ENCODE measurements around the gene ITGAV. TPM values are rescaled to one million over a fixed set of nuclear protein-coding genes. Genes with fewer than 3 reads are reported as not detected.

ITGAV gene
- total and polyA plus RNA-seq, 2 donors (not counting 3 experiments of a cell fraction or from before 2014, with no cell fraction given), result 61.8 to 131 TPM

DNA sequence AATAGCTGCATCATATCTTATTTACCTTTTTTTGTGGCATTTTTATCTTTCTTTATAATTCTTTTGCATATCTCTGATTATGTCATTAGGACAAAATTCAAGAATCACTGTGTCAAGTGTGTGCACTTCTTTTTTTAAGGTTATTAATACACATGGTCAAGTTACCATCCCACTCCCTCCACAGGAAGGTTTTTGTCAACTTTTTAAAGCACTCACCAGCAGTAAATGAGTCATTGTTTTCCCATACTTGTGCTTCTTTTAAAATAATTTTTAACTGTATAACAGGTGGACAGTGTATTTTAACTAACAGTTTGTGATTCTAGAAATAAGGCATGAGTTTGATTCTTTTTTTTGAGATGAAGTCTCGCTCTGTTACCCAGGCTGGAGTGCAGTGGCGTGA, 58.3 kb downstream of the ITGAV start:
- POLR2A ChIA-PET, result no interaction called here
- FAIRE-seq (no peak), DNase-seq (ENCODE audit: low read depth, low spot score) (peak; percentile 24)
- intact Hi-C loops (cut with micrococcal nuclease) (loop anchor here (10.0 kb wide), 1 partner anchor 383 kb away; no protein-coding TSS in a partner anchor), dilution Hi-C loops (cut with MboI; ENCODE audit: extremely low pct_ligation_motif_present, low sequenced_read_pairs) (no loop called here)
- Histone ChIP-seq H3K79me2 (ENCODE audit: control insufficient read depth, insufficient read depth, low read length) (no peaks in the 10 kb centered on the region), H3K4me2 (ENCODE audit: insufficient read depth, low read length) (no peak overlapping the region), H3K9me1 (replicated peaks; ENCODE audit: control insufficient read depth, extremely low read depth, insufficient read depth, low read length) (no peaks in the 10 kb centered on the region), H3K4me3 (replicated peaks in 1 of 3; ENCODE audit: insufficient read depth in 1 of 3, low read depth in 1 of 3, low read length in 3 of 3) (no peak overlapping the region), H3K27me3 (ENCODE audit: control insufficient read depth in 2 of 2, insufficient read depth in 2 of 2, low read length in 2 of 2) (no peaks in the 10 kb centered on the region), H2AFZ (ENCODE audit: low read depth, low read length) (no peak overlapping the region), H4K20me1 (replicated peaks; ENCODE audit: control insufficient read depth, extremely low read depth, insufficient read depth, low read length) (no peaks in the 10 kb centered on the region), H3K4me1 (ENCODE audit: control insufficient read depth, extremely low read depth, insufficient read depth, low read length) (no peaks in the 10 kb centered on the region), H3K36me3 (ENCODE audit: control insufficient read depth in 2 of 2, extremely low read depth in 1 of 2, insufficient read depth in 2 of 2, low read length in 2 of 2) (peaks cover 9 to 19% of the 10 kb centered on the region in 2 experiments), H3K9ac (replicated peaks; ENCODE audit: extremely low read depth, insufficient read depth, low read length) (no peak overlapping the region), H3K9me3 (replicated peaks; ENCODE audit: control insufficient read depth, insufficient read depth, low read length) (no peaks in the 10 kb centered on the region), H3K27ac (ENCODE audit: insufficient read depth, low read depth, low read length) (no peak overlapping the region)
- BruUV-seq (replicated peaks), result no TSS peak
- CTCF ChIA-PET, result interaction anchor here (2.1 kb wide), 1 partner anchor 145 kb away, joined by 6 read pairs; no protein-coding TSS in a partner anchor
- TF ChIP-seq JUN (IDR thresholded peaks at IDR 0.05; ENCODE audit: borderline replicate concordance, insufficient read depth, insufficient read length, low read depth) (no peak), EZH2 (IDR thresholded peaks at IDR 0.05; ENCODE audit: borderline replicate concordance, low read depth, low read length, severe bottlenecking) (no peak), MYC (IDR thresholded peaks at IDR 0.05; ENCODE audit: low read depth, low read length) (no peak), POLR2AphosphoS5 (IDR thresholded peaks at IDR 0.05; ENCODE audit: insufficient read depth, low read depth, low read length) (no peak), GATA2 (IDR thresholded peaks at IDR 0.05; ENCODE audit: insufficient read depth, insufficient read length, low read depth, low read length) (no peak), CTCF (IDR thresholded peaks at IDR 0.05; ENCODE audit: extremely low read depth in 1 of 2, insufficient read depth in 1 of 2, low read depth in 1 of 2, low read length in 2 of 2) (no peak), FOS (IDR thresholded peaks at IDR 0.05; ENCODE audit: borderline replicate concordance, insufficient read depth, low read length) (no peak), POLR2A (IDR thresholded peaks at IDR 0.05; ENCODE audit: low read depth, low read length) (no peak)
- TF ChIP-seq, protein P1, sequence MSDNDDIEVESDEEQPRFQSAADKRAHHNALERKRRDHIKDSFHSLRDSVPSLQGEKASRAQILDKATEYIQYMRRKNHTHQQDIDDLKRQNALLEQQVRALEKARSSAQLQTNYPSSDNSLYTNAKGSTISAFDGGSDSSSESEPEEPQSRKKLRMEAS (IDR thresholded peaks at IDR 0.05; ENCODE audit: insufficient read depth, insufficient read length), result no peak
